HG03558 (cell line): Measurements from ENCODE around the gene PCDHGB5.
"Not testable (repeated sequence)": the region's sequence is repeated elsewhere in the genome, so short reads cannot be mapped to it uniquely, and the experiment has no call there.

Experiments used
- ATAC-seq: cut with Tn5 transposase; IDR thresholded peaks from one replicate; pipeline ENCODE4 v1.9.1; 2021; ENCODE audit warnings: moderate number of reproducible peaks; ENCODE audit not compliant: unreplicated experiment; ENCODE audit errors: extremely low read depth

PCDHGB5 gene

GRCh38 chr5:141397756-141398551 lies at the start of gene PCDHGB5:
Gene PCDHGB5 (plus strand): TSS chr5:141397947. CDS start chr5:141398128, 181 bp downstream.
- not testable (repeated sequence) for ATAC-seq

- no peak for ATAC-seq
Measured at GRCh38 chr5:141349917-141350619, 47.7 kb upstream of the PCDHGB5 start, which contains the start of gene PCDHGB1. Gene PCDHGB1 (plus strand): TSS chr5:141350099. CDS start chr5:141350261, 162 bp downstream.

GRCh38 chr5:141351591-141351990 lies 46.2 kb upstream of the PCDHGB5 start:
- no peak for ATAC-seq

GRCh38 chr5:141354900-141355469 lies 42.8 kb upstream of the PCDHGB5 start, which contains the start of gene PCDHGA4:
Gene PCDHGA4 (plus strand): TSS chr5:141355021. CDS start chr5:141355108, 87 bp downstream.
- ATAC-seq, result no peak

GRCh38 chr5:141355641-141356040 lies 42.1 kb upstream of the PCDHGB5 start:
- ATAC-seq, result no peak

- ATAC-seq, result no peak
Measured at GRCh38 chr5:141356133-141356532, 41.6 kb upstream of the PCDHGB5 start.

GRCh38 chr5:141356950-141357349 lies 40.8 kb upstream of the PCDHGB5 start:
- ATAC-seq, result no peak

- ATAC-seq, result no peak
Measured at GRCh38 chr5:141359790-141360426, 37.8 kb upstream of the PCDHGB5 start, which contains the start of gene PCDHGB2. Gene PCDHGB2 (plus strand): TSS chr5:141359994. CDS start chr5:141360136, 142 bp downstream.

- ATAC-seq, result no peak
Measured at GRCh38 chr5:141360685-141361084, 37.1 kb upstream of the PCDHGB5 start.

- ATAC-seq, result no peak
Measured at GRCh38 chr5:141362719-141363118, 35.0 kb upstream of the PCDHGB5 start.

GRCh38 chr5:141363952-141364660 lies 33.6 kb upstream of the PCDHGB5 start, which contains the start of gene PCDHGA5:
Gene PCDHGA5 (plus strand): TSS chr5:141364162. CDS start chr5:141364331, 169 bp downstream.
- no peak for ATAC-seq

GRCh38 chr5:141366016-141366896 lies 31.5 kb upstream of the PCDHGB5 start:
- no peak for ATAC-seq

- peak; percentile 68 for ATAC-seq
Measured at GRCh38 chr5:141369994-141370848, 27.5 kb upstream of the PCDHGB5 start, which contains the start of gene PCDHGB3. Gene PCDHGB3 (plus strand): TSS chr5:141370242. CDS start chr5:141370395, 153 bp downstream.

- no peak for ATAC-seq
Measured at GRCh38 chr5:141371572-141372475, 25.9 kb upstream of the PCDHGB5 start.

GRCh38 chr5:141373673-141374317 lies 24.0 kb upstream of the PCDHGB5 start, which contains the start of gene PCDHGA6:
Gene PCDHGA6 (plus strand): TSS chr5:141373891. CDS start chr5:141374084, 193 bp downstream.
- ATAC-seq, result no peak

- no peak for ATAC-seq
Measured at GRCh38 chr5:141374627-141375026, 23.1 kb upstream of the PCDHGB5 start.
